KMS-11 (cell line): ENCODE data around the gene MCTP1.

Experiments
- H2AFZ ChIP-seq: fragments of 200-600 bp; sonication (generic); 2 replicates; pipeline ENCODE4 v1.6.1; 2016; ENCODE audit warnings: antibody characterized with exemption, mixed run types, low read depth
- H3K27ac ChIP-seq: fragments of 200-600 bp; sonication (generic); 2 replicates; pipeline ENCODE4 v1.6.1; 2016; ENCODE audit warnings: mild to moderate bottlenecking, mixed run types
- H3K27me3 ChIP-seq: fragments of 200-600 bp; sonication (generic); 2 replicates; pipeline ENCODE4 v1.6.1; 2017; ENCODE audit warnings: mild to moderate bottlenecking, low read depth, mixed run types, moderate library complexity; ENCODE audit not compliant: insufficient read depth
- H3K36me3 ChIP-seq: fragments of 200-600 bp; sonication (generic); 2 replicates; pipeline ENCODE4 v1.6.1; 2017; ENCODE audit warnings: mild to moderate bottlenecking, mixed run types; ENCODE audit not compliant: insufficient read depth
- H3K4me1 ChIP-seq: fragments of 200-600 bp; sonication (generic); 2 replicates; pipeline ENCODE4 v1.6.1; 2016; ENCODE audit warnings: mild to moderate bottlenecking, low read depth, mixed run types; ENCODE audit not compliant: poor library complexity, severe bottlenecking
- H3K4me2 ChIP-seq: fragments of 200-600 bp; sonication (generic); 2 replicates; pipeline ENCODE4 v1.7.0; 2016; ENCODE audit warnings: mild to moderate bottlenecking, mixed run types
- H3K4me3 ChIP-seq: fragments of 200-600 bp; sonication (generic); IDR thresholded peaks from 2 replicates; pipeline ENCODE4 v1.6.1; 2017; ENCODE audit warnings: low read depth, low read length, mixed read lengths; ENCODE audit not compliant: insufficient read depth
- H3K79me2 ChIP-seq: fragments of 200-600 bp; sonication (generic); 2 replicates; pipeline ENCODE4 v1.6.1; 2016; ENCODE audit warnings: low read depth, mixed run types; ENCODE audit not compliant: insufficient read depth
- H3K9ac ChIP-seq: fragments of 200-600 bp; sonication (generic); 2 replicates; pipeline ENCODE4 v1.6.1; 2016; ENCODE audit warnings: mild to moderate bottlenecking, mixed run types
- H4K20me1 ChIP-seq: fragments of 200-600 bp; sonication (generic); 2 replicates; pipeline ENCODE4 v1.6.1; 2016; ENCODE audit warnings: mild to moderate bottlenecking, mixed run types; ENCODE audit not compliant: insufficient read depth
- TF ChIP-seq, protein P1 (sequence below): fragments of 200-600 bp; sonication (generic); conservative IDR thresholded peaks from 2 replicates; pipeline ENCODE4 v1.6.1; 2017; ENCODE audit warnings: low read depth, mild to moderate bottlenecking, antibody characterized with exemption, low read length, moderate library complexity, mixed read lengths

MCTP1 gene

DNA sequence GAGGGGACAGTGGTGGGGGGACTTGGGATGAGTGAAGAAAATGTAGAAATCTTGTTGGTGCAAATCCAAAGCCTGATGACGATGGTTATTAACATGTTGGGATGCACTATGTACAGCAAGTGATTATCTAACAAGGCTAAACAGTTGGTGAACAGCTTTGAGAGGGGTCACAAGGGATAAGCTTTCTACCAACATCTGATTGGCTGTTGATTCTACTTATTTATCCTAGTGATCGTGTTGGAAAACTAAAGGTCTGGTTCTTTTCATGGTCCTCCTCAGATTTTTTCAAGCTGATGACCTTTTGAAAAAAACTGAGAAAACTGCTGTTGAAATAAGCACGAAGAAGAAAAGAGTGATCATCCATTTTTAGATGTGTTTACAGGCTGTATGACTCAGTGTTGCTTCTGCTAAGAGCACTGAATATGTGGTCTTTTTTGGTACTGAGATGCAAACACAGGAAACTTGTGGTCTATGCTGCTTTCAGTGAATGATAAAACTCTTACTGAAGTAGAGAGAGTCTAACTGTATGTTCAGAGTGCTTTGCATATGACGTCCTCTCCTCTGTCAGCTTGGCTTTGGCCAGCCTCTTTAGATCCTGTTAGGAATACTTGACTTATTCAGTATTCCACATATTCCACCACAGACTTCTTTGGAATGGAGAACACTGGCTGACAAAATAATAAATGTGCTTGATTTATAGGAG, 491.6 kb downstream of the MCTP1 start:
- peak overlapping the region; percentile 19; the same call in 1 of the 2 replicates for H2AFZ ChIP-seq

DNA sequence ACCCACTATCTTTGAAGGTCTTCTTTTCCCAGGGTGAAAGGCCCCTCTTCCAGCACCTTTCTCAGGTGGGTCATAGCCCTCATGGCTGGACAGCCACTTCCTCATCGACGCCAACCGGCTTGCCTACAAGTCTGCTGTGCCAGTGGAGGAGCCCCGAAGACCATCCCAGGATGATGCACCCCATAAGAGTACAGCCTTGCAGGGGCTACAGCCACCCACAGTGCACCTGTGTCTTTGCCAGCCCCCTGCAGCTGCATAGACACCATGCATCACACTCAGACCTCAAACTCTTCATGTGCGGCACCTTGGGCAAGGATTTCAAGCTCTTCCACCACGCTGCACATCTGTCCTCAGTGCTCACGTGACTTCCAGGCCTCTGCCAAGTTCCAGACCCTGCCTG, 493.1 kb downstream of the MCTP1 start:
- Histone ChIP-seq H3K36me3 (no peaks in the 10 kb centered on the region), H3K9ac (no peak overlapping the region), H2AFZ (no peak overlapping the region), H3K4me3 (no peak overlapping the region), H3K4me1 (peaks cover 18% of the 10 kb centered on the region), H3K27me3 (no peaks in the 10 kb centered on the region), H3K4me2 (no peak overlapping the region), H4K20me1 (no peaks in the 10 kb centered on the region), H3K79me2 (no peaks in the 10 kb centered on the region), H3K27ac (no peak overlapping the region)
- TF ChIP-seq, protein P1, sequence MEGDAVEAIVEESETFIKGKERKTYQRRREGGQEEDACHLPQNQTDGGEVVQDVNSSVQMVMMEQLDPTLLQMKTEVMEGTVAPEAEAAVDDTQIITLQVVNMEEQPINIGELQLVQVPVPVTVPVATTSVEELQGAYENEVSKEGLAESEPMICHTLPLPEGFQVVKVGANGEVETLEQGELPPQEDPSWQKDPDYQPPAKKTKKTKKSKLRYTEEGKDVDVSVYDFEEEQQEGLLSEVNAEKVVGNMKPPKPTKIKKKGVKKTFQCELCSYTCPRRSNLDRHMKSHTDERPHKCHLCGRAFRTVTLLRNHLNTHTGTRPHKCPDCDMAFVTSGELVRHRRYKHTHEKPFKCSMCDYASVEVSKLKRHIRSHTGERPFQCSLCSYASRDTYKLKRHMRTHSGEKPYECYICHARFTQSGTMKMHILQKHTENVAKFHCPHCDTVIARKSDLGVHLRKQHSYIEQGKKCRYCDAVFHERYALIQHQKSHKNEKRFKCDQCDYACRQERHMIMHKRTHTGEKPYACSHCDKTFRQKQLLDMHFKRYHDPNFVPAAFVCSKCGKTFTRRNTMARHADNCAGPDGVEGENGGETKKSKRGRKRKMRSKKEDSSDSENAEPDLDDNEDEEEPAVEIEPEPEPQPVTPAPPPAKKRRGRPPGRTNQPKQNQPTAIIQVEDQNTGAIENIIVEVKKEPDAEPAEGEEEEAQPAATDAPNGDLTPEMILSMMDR, result no peak

More for the DNA sequence above, 491.6 kb downstream of the MCTP1 start:
- H3K79me2 ChIP-seq, result no peaks in the 10 kb centered on the region
- no peaks in the 10 kb centered on the region for H3K36me3 ChIP-seq
- peaks cover 18% of the 10 kb centered on the region for H3K4me1 ChIP-seq
- peak overlapping the region; percentile 7; the same call in 1 of the 2 replicates for H3K4me2 ChIP-seq
- no peak overlapping the region for H3K9ac ChIP-seq
- H3K27me3 ChIP-seq, result no peaks in the 10 kb centered on the region
- no peaks in the 10 kb centered on the region for H4K20me1 ChIP-seq
- TF ChIP-seq, protein P1, result no peak
- no peak overlapping the region for H3K27ac ChIP-seq
- no peak overlapping the region for H3K4me3 ChIP-seq

DNA sequence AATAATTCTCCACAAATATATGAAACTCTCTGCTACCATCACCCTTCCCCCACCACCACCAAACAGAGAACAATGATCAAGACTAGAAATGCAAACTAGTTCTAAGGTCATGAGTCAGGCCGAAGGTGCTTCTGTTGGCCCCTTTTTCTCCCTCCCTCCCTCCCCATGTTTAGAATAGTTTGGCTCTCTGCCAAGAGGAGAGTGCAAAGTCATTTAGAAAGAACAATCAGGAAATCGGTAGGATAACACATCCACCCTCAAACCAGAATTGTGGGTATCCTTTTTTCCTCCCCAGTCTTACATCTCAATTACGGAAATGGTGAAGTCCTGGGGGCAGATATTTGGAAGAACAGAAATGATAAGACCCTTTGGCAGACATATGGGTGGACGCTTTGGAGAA, 496.4 kb downstream of the MCTP1 start:
- no peak overlapping the region for H2AFZ ChIP-seq
- H3K27ac ChIP-seq, result no peak overlapping the region
- H3K4me1 ChIP-seq, result peaks cover 11% of the 10 kb centered on the region
- no peaks in the 10 kb centered on the region for H4K20me1 ChIP-seq
- no peaks in the 10 kb centered on the region for H3K27me3 ChIP-seq
- H3K36me3 ChIP-seq, result no peaks in the 10 kb centered on the region
- TF ChIP-seq, protein P1, result no peak
- no peak overlapping the region for H3K4me2 ChIP-seq
- no peak overlapping the region for H3K4me3 ChIP-seq
- H3K9ac ChIP-seq, result no peak overlapping the region
- H3K79me2 ChIP-seq, result no peaks in the 10 kb centered on the region

DNA sequence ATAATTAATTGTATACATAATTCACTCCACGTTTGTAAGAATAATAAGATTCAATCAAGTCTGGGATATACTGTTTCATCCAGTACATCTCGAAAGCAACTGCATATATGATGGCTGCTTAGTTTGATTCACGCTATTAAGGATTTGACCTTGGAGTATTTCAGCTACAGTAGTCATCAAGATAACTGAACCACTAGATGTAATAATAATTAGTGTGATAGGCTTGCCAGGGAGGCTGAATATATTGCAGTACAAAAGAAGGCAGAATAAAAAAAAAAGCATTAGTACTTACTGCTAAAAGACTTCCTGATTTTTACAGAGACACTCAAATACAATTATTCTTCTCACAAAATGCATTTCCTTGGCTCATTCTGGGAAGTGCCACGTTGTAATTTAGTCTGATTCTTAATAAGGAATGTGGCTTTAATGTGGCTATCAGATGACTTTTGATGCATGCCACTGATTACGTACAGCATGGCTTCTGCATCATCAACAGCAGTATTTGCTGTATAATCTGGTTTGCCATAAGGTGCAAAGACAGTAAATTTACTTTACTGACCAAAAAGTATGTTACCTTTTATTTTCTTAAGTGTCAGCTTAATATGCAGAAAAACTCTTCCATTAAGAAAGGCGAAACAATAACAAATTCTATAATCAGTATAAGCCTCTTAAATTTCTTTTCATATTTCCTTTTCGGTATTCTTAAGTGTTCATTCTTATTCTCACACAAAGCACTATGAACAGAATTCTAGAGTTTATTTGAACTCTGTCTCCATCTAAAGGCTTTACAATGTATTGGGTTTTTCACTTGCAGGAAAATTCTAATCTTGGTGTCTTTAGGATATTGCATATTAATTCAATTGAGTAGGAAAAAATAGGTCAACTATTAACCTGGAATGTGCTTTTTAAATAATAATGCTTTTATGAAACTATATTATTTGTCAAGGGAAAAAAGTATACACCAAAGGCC, 500.1 kb downstream of the MCTP1 start:
- TF ChIP-seq, protein P1, result no peak
- H4K20me1 ChIP-seq, result no peaks in the 10 kb centered on the region
- H2AFZ ChIP-seq, result no peak overlapping the region
- no peak overlapping the region for H3K9ac ChIP-seq
- no peak overlapping the region for H3K4me2 ChIP-seq
- no peak overlapping the region for H3K4me3 ChIP-seq
- no peaks in the 10 kb centered on the region for H3K4me1 ChIP-seq
- no peaks in the 10 kb centered on the region for H3K36me3 ChIP-seq
- H3K27me3 ChIP-seq, result no peaks in the 10 kb centered on the region
- no peak overlapping the region for H3K27ac ChIP-seq
- H3K79me2 ChIP-seq, result no peaks in the 10 kb centered on the region
